Dermis microvascular lymphatic vessel endothelial cell (primary cell): ENCODE measurements around the gene GRIK4. TPM values are rescaled to one million over a fixed set of nuclear protein-coding genes. Genes with fewer than 3 reads are reported as not detected.
A peak's percentile ranks its signal among the peaks of the same experiment; 100 is the strongest.

ENCODE experiments used
- DNase-seq, 2 donors: peaks; one replicate each; pipeline versions ENCODE4 v3.0.0 to v3.0.0-alpha.2; 2010; ENCODE audit warnings: low read depth in 2 of 2
- total RNA-seq: library from RNA; depleted of rRNA; stranded (reverse); fragments of >200 nt; gene quantifications from 2 replicates; pipeline ENCODE4 v1.2.1, GENCODE V29; 2014

Gene GRIK4
- total RNA-seq, 1 donor from 2014 or later, result not detected

DNA sequence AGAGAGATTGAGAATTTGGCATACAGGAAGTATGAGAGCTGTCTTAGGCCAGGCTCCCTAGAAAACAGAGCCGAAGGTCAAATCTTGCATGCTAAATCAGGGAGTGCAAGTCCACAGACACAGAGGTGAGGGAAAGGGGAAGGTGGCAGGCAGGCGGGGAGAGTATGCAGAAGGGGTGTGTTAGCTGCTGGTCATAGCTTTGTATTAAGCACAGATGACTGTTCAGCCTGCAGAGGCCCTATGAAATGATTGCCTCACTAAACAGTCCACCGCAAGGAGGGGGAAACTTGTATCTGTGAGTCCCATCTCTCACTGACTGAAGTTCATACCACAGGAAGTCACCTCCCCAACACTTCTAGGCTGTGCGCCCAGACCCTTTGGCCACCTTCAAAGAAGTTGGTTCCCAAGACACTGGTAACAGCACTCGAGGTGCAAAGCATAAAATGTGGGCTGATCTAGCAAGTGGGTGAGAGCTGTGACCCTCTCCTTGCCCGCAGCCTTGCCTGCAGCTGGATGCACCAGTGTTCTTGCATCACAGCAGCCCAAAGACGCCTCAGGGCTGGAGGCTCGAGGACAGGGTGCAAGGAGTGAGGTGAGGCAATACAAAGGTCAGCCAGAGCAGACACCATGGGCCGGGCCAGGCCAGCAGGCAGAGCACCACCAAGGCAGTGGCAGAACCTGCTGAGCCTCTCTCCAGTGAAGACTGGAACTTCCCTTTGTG lies 397.1 kb downstream of the GRIK4 start:
- no peak for DNase-seq

DNA sequence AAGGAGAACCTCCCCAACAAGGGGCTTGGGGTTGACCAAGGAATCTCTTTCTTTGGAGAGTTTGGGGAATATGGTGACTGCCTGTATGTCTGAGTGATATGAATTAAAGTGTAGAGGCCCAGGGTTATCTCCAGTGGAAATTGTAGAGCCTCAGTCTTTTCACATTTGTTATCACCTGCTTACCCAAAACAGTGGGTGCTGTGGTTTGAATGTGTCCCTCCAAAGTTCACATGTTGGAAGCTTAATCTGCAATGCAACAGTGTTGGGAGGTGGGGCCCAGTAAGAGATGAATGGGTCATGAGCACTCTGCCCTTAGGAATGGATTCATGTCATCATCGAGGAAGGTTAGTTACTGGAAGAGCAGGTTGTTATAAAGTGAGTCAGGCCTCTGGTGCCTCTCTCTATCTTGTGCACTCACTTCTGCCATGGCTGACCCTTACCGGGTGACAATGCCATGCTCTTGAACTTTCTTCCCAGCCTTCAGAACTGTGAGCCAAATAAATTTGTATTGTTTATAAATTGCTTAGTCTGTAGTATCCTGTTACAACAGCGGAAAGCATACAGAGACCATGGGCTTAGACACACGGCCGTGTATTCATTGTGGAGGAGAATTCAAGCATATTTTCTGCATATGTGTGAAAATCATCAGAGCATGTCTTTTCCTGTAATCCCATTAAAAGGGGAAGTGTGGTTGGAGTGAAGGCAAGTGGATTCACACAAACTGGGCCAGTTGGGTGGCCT lies 398.3 kb downstream of the GRIK4 start:
- no peak for DNase-seq

DNA sequence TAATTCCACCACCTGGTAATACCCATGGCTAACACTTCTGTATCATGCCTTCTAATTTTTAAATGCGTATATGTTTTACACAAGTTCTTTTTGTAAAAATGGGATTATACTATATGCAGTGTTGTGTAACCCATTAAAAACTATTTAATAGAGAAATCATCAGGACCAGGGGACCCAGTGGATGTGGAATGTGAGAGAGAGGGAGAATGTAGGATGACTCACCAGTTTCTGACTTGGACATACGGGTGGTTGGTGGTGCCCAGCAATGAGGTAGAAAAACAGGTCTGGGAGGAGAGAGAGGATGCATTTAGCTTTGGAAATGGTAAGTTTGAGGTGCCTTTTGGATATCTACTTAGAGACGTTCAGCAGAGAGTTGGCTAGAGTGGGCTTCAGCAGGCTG lies 400.4 kb downstream of the GRIK4 start:
- DNase-seq, result no peak

DNA sequence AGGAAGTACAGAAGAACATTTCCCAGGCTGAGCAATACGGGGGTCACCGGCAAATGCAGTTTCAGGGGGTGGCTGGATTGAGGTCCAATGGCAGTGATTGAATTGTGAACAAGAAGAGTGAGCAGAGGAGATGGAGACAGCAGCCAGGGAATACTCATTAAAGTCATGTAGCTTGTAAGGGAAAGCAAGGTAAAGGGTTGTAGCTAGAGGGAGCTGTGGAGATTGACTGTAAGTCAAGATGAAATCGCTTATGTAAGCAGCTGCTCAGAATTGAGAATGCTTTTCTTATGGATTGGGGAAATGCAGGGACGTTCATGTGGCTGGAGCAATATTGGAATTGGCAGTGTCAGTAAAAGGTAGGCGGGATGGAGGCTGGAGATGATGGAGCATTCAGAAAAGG lies 401.0 kb downstream of the GRIK4 start:
- peak in 1 of 2 donors; percentile 41 for DNase-seq

DNA sequence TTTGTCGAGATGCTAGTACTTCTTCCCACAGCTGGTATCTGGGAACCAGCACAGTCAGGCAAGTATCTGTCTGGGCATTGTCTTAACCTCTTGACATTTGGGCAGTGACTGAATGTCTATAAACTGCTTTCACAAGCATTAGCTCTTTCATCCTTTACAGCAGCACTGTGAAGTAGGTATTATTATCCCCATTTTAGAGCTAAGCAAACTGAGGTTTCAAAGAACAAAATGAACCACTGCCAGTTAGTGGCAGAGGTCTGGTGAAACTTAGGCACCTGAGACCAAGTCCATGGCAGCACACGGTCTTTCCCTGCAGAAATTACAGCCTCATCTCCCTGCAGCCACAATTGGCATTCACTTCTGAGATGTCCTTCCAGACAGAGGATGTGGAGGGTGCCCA lies 401.4 kb downstream of the GRIK4 start:
- no peak for DNase-seq

DNA sequence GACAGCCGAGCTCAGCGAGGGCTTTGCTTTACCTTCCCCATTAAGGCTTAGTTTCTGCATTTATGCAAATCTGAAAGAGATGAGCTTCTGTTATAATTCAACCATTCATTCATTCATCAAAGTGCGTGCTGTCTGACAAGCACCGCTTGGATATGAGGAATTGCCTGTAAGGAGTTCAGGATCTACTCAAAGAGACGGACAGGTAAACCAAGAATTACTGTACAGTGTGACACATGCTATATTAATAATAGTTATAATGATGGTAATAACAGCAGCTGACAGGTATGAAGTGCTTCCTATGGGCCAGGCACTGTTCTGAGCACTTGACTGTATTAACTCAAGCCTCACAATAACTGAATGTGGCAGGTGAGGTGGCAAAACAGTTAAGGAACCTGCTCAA lies 402.5 kb downstream of the GRIK4 start:
- no peak for DNase-seq

DNA sequence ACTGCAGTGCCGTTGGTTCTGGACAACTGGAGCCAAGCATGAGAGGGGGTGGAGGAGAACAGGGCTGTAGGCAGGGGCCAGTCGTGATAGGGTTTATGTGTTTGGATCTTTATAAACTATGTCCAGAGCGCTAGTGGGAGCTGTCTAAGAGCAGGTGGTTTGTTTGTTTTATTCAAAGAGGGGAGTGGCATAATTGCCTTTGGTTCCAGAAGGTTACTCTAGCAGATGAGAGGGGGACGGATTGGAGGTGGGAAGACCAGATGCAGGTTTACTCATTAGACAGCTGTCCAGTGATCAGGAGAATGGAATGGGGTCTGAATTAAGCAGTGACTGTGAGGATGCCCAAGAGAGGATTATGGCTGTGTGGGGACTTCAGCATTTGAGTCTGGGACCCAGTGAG lies 403.1 kb downstream of the GRIK4 start:
- DNase-seq, result no peak

DNA sequence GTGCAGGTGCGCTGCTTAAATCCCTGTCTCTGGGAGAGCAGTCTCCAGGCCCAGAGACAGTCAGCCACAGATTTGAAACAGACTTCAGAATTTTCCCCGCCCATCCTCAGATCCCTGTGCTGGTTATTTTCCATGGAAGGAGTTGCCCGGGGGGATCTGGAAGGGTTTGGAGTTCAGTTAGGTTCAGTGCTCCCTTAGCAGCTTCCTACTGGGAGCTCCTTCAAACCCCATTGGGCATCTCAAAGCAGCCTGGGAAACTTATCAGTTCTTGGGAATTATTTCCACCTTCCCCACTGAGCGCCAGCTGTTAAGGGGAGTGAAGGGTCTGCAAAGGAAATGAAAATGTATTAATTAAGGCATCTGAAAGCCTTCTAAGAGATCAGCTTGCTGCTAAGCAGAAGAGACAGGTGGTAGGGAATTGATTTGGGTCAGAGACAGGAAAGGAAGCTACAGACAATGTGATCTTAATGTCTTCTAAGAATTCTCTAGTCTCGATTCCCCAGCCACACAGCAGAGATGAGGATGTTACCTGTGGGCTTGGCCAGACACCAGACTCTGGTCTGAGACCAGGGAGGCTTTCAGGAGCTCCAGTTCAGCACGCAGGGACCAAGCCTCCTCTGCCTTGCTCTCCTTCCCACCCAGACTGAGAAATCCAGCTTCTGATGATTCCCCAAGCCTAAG lies 406.2 kb downstream of the GRIK4 start:
- DNase-seq, result no peak

DNA sequence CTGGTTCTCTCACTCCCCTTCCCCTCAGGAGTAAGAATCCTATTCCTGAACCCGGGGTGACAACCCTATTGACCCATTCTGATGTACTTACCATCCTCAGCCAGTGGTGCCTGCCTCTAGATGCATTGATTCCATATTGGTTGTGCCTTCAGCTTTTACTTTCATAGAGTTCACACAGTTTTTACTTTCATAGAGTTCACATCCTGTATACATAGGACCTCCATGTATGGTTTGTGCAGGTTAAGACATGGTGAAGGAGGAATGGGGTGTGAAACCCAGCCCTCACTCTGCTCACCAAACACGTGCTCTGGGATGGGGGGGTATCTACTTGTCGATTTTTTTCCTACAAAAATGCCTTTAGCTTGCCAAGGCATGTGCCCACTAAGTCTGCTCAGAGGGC lies 406.7 kb downstream of the GRIK4 start:
- no peak for DNase-seq

DNA sequence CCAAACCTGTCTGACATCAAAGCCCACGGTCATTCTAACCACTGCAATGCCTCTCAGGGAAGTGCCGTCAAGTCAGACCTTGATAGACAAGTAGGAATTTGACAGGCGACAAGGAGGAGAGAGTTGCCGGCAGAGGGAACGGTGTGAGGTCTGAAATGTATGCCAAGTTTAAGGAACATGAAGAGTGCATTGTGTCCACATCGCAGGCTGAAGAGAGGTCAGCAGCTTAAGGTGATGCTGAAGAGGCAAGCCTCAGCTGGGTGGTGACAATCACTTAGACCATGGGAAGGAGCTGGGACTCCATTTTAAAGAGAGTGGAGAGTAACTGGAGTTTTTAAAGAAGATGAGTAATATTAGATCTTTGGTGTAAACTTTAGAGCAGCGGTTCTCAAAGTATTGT lies 407.5 kb downstream of the GRIK4 start:
- no peak for DNase-seq

DNA sequence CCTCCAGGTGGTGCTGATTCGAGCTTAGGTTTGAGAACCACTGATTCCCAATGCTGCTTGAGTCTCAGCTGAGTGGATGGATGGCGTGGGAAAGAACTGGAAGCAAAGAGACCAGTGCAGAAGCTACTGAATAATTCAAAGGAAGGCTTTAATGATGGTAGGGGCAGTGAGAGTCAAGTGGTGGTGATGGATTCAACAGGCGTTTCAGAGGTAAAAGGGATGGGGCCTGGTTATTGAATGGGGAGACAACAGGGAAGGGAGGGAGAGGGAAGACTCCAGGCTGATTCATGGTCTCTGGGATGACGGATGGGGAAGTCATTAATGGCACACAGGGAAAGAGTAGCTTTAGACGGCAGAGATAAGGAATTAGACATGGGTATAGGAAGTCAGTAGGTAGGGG lies 408.0 kb downstream of the GRIK4 start:
- DNase-seq, result no peak

DNA sequence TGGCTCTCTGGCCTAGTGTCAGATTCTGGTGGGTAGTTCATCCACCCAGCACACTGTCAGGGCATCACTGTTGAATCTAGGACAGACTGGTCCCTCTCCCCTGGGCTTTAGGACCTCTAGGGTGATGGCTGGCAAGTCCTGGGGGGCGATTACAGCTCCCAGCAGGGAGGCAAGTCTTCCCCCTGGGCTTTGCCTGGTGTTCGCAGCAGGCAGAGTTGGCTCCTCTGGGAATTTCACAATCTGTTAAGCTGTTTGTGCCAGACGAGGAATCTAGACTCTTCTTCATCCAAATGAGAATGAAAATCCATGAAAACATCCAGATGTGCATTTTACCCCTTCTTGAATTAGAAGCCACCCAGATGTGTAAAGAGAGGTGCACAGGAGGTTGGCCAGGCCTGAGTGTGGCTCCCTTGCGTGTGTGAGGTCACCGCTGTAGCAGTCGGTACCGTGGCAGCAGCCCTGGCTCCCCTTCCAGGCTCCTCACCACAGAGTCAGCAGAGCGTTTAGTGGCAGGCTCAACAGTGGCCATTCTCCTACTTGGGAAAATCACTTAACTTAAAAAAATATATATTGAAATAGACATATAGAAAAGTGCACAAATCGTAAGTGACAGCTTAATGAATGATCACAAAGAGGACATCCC lies 412.4 kb downstream of the GRIK4 start:
- DNase-seq, result no peak

DNA sequence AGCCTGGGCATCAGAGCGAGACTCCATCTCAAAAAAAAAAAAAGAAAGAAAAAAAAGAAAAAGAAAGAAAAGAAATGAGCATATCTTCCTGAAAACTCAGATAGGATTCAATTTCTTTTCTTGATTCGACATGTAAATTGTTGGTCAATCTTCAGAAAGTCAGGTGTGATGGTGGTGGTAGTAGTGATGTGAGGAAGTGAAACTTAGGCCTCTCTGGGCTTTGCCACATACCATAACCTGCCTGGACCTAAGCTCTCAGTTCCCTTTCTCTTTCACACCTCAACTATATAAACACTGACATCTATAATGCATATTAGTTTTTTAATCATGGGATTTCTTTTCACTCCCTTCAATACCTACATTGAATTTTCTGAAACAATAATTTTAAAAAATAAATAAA lies 414.4 kb downstream of the GRIK4 start:
- DNase-seq, result no peak

DNA sequence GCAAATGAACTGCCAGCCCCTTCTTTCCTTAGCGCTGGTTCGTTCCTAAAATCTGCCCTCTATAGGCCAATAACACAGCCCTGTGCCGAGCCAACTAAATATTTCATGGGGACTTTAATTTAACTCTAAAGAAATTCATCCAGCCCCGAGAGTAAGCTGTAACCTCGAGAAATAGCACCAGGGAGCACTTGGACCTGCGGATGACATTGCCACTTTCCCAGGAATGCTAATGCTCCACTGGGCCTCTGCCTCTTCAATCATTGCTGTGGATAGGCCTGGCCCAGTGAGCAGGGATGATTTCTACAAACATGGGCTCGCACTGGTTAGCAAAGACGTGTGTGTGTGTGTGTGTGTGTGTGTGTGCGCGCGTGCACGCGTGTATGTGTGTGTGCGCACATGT lies 417.1 kb downstream of the GRIK4 start:
- no peak for DNase-seq

DNA sequence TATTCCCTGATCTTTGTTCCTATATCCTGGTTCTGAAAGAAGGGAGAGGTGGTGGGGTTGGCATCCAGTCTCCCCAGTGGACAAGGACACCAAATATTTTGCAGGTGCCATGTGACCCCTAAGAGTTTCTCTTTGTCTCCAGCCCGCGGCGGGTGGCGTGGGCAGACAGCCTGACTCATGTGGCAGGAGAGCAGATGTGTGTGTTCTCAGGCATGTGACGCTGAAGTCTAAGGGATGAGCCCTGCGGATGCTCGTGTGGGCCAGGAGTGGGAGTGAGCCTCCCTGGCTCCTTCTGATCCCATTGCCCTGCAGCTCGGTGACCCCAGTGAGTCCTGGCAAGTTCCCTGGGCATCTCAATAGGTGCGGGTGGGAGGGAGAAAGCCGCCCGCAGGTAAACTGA lies 417.5 kb downstream of the GRIK4 start:
- DNase-seq, result no peak

DNA sequence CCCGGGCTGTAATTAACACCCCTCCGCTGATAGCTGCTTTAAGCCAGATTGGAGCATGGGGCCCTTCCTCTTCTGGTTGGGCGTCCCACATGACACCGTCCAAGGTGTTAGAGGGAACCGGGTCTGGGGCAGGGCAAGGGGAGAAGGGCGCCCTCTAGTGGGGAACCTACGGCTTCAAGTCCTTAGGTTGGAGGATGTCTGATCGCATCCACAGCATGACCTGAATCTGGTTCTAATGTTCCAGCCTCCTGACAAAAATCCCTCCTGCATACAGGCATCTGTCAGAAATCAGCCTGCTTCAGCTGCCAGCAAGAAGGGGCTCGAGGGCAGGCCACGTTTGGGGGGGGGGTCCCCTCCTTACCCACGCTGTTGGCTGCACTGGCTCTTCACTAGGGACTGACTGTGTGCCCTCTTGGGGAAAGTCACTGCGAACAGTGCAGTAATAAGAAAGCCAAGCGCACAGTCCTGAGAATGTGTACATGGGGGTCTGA lies 418.2 kb downstream of the GRIK4 start:
- peak in 1 of 2 donors; percentile 64 for DNase-seq

DNA sequence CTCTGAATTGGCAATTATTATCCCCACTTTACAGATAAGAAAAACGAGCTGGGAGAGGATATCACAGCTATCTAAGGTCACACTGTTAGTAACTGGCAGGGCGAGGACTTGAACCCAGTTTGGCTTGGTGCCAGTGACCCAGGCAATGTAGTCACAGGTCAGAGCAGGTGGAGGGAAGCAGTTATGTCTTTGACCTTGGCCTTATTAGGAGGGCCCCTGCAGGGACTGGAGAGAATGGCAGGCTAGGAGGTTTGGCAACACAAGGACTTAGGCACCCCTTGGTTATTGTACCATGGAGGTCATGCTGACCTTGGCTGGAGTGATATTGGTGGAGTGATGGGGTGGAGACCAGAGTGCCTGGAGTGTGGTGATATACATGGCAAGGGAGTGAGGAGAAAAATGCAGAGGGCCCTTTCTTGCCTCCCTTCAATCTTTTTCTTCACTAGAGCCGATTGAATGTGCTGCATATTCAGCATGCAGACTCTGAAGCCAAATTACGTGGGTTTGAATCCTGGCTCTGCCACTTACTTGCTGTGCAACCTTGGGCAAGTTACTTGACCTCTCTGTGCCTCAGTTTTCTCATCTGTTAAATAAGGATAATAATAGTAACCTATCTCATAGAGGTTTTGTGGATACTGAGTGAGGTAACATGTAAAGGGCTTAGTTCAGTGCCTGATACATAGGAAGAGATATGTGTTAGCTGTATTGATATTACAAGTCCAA lies 419.7 kb downstream of the GRIK4 start:
- peak in 1 of 2 donors; percentile 3 for DNase-seq

DNA sequence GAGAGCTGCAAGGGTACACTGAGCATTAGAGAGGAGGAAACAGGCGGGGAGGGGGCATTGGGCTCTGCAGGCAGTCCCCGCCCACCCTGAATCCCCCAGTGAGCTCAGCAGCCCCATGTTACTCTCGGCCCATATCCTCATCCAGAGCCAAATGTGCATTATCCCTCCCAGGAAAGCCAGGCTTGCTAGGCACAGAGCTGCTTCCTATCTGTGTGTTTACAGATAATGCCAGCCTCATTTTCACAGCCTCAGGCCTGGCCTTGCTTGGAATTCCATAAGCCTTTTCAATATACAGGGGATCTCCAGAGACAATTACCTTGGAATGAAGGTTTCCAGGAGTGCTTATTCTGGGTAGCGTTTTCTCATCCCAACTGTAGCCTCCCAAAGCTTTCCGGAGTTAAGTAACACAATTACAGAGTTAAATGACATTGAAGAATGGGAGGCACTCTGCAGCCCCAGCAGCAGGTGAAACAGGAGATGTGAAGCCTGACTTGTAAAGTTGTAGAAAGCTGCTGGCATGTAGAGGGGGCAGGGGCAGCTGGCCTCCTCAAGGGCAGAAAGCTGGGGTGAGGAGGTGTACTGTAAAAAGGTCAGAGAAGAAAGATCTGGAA lies 420.9 kb downstream of the GRIK4 start:
- DNase-seq, result no peak

DNA sequence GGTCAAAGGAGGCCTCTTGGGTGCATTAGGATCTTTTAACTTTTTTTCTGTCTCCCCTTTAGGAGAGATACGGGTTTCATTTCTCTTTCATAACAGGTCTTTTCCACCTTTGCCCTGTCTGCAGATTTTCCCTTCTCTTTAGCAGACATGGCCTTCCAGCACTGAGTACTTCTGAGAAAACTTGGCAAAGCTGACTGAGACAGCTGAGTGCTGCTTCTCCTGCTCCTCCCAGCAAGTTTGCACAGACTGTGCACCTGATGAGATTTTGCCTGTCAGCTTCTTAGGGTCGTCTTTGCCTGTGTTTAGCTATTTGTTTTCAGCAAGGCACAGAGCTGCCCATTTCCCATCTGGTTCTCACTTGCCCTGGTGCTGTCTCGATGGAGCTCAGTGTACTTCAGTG lies 424.8 kb downstream of the GRIK4 start:
- no peak for DNase-seq

DNA sequence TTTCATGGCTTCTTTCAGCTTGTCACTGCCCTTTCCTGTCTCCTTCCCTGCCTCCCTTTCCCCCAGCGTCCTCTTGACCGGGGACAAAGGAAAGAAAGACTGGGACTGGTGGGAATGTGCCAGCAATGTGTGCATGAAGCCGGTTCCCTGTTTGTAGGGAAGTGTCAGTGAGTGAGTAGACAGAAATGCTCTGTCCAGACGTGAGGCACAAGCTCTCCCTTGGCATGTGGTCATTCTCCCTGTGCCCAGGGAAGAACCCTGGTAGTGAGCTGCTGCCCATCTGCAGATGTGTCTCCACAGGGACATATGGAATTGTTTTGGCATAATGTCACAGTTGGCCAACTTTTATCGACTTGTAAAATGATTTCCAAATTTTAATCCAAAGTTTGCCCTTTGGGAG lies 426.0 kb downstream of the GRIK4 start:
- no peak for DNase-seq

DNA sequence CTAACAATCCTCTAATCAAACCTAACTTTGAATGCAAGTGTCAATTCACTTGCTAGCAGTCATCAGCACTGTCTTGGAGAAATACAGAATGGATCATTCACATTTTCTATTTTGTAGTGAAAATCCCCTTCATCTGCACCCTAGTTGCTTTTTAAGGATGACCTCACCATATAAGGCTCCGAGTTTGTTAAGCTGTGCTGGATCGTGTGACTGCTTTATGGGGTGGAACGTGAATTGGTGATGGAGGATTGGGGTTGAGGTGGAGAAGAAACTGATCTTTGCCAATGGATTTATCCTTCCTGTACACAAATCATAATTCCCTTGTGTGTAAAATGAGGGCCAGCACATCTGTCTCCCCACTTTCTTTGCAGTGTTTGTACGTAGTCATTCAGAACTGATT lies 426.7 kb downstream of the GRIK4 start:
- no peak for DNase-seq
